Measurements from ENCODE around the gene RNF166. TPM values are rescaled to one million over a fixed set of nuclear protein-coding genes. Genes with fewer than 3 reads are reported as not detected.

Gene RNF166
- total and polyA plus RNA-seq, 4 donors = 6.5 to 9.1 (median 7.6) TPM

DNA sequence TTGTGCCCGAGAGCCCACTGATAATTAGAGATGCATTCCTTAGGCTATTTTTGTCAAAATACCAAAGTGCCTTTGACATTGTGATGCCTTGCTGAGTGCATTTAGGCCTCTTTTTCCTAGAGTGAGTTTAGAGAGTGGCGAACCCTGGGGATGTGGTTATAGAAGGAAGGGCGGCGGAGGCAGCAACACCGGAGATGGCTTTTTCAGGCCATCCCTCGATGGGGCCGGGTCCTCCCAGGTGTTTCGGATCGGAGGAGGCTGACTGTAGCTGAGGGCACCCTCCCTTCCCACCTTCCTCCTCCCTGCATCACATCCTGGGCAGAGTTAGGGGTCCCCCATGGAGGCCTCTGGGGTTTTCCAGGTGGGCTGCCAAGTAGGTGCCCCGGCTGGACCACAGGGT, 13.3 kb downstream of the RNF166 start:
- H3K27ac ChIP-seq (ENCODE audit: low read depth in 1 of 2, low read length in 2 of 2) = no peak overlapping the region

DNA sequence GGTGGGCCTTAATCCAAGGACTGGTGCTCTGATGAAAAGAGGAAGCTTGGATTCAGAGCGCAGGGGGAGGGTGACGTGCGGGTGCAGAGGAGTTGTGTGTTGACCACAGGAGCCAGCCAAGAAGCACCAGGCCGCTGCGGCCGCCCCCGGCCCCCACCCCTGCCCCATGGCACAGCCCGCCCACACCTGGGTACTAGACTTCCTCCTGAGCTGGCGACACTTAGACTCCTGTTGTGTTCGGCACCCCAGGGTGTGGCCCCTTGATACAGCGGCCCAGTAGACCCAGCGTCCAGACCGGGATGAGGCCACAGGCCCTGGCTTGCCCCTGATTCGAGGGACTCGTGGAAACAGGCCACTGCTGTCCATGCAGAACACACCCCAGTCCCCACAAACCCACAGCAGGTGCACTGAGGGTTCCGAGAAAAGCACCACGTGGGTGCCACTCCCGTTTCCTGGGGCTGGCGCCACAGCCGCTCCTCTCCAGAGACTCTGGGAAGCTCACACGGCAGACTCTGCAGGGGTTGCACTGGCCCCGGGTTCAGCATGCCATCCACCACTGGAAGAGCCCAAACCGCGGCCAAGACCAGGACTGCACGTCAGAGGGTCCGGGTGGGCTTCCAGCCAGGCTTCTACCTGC, 14.2 kb downstream of the RNF166 start:
- no peak for DNase-seq (ENCODE audit: low spot score)
- Histone ChIP-seq H3K27ac (ENCODE audit: low read depth in 1 of 2, low read length in 2 of 2) (no peak overlapping the region), H3K4me3 (ENCODE audit: low read depth in 1 of 3, low read length in 3 of 3) (no peak overlapping the region), H3K4me1 (ENCODE audit: control insufficient read depth in 4 of 4, insufficient read depth in 4 of 4, low read length in 3 of 4) (peaks cover 0 to 11% (median 2%) of the 10 kb centered on the region in 4 donors), H3K27me3 (ENCODE audit: control insufficient read depth in 4 of 4, insufficient read depth in 4 of 4, low read length in 3 of 4) (no peaks in the 10 kb centered on the region), H3K9ac (ENCODE audit: low read depth in 1 of 2, low read length in 2 of 2) (no peak overlapping the region), H3K36me3 (ENCODE audit: control insufficient read depth in 4 of 4, insufficient read depth in 3 of 4, low read depth in 1 of 4, low read length in 3 of 4) (peaks cover 0 to 2% (median under 1%) of the 10 kb centered on the region in 4 donors), H3K9me3 (ENCODE audit: control insufficient read depth in 4 of 4, low read length in 3 of 4) (no peaks in the 10 kb centered on the region)
- TF ChIP-seq FOXA1 (IDR thresholded peaks at IDR 0.05) (no peak), GABPA (IDR thresholded peaks at IDR 0.05 in 1 of 2, conservative IDR thresholded peaks at IDR 0.05 in 1 of 2) (no peak), FOXA2 (IDR thresholded peaks at IDR 0.05) (no peak)
- TF ChIP-seq, protein P1, sequence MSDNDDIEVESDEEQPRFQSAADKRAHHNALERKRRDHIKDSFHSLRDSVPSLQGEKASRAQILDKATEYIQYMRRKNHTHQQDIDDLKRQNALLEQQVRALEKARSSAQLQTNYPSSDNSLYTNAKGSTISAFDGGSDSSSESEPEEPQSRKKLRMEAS (IDR thresholded peaks at IDR 0.05) = no peak
- 75% methylated on average over 26 of the region's 26 CpGs for WGBS

More for the DNA sequence above, 13.3 kb downstream of the RNF166 start:
- Histone ChIP-seq H3K9me3 (ENCODE audit: control insufficient read depth in 4 of 4, low read length in 3 of 4) (no peaks in the 10 kb centered on the region), H3K4me1 (ENCODE audit: control insufficient read depth in 4 of 4, insufficient read depth in 4 of 4, low read length in 3 of 4) (peaks cover 0 to 4% (median 0%) of the 10 kb centered on the region in 4 donors), H3K27me3 (ENCODE audit: control insufficient read depth in 4 of 4, insufficient read depth in 4 of 4, low read length in 3 of 4) (no peaks in the 10 kb centered on the region), H3K9ac (ENCODE audit: low read depth in 1 of 2, low read length in 2 of 2) (no peak overlapping the region), H3K36me3 (ENCODE audit: control insufficient read depth in 4 of 4, insufficient read depth in 3 of 4, low read depth in 1 of 4, low read length in 3 of 4) (peaks cover 2 to 7% (median 4%) of the 10 kb centered on the region in 4 donors), H3K4me3 (ENCODE audit: low read depth in 1 of 3, low read length in 3 of 3) (no peak overlapping the region)
- 94% methylated on average over 10 of the region's 10 CpGs for WGBS
- TF ChIP-seq NR2F2 (IDR thresholded peaks at IDR 0.05) = no peak
- no peak for TF ChIP-seq EGR1 (IDR thresholded peaks at IDR 0.05; ENCODE audit: low read depth in 2 of 2)
- TF ChIP-seq, protein P1 (IDR thresholded peaks at IDR 0.05) = no peak
- TF ChIP-seq GABPA (IDR thresholded peaks at IDR 0.05 in 1 of 2, conservative IDR thresholded peaks at IDR 0.05 in 1 of 2) = no peak
- no peak for TF ChIP-seq HNF4G (IDR thresholded peaks at IDR 0.05)
- TF ChIP-seq RAD21 (IDR thresholded peaks at IDR 0.05) = no peak
- DNase-seq (ENCODE audit: low spot score) = no peak

DNA sequence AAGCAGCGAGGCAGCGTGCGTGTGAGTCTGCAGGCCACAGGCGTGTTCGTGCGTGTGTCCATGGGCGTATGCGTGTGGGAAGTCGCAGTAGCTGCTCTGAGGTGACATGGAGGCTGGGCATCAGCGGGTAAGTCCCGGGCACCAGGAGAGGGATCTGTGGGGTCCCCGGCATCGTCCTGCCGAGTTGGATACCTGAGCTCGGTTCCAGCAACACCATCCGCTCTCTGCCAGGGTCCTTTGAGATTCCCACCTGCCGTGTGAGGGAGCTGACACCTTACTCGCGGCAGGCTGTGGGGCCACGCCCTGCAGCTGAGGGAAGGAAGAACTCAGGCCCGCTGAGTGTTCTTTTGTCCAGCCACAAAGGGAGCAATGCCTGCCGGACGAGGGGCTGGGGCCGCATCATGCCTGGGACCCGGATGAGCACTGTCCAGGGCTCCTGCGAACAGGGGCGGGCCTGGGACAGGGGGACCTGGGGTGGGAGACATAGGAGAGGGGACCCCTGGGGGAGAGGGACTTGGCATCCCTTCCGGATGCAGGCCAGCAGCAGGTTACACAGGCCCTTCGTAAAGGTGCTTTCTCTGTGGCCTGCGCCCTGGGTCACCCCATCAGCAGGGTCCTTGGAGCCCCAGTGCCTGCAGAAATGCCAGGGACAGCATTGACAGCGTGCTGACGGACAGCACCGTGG, 14.9 kb downstream of the RNF166 start:
- no peaks in the 10 kb centered on the region for H3K9me3 ChIP-seq (ENCODE audit: control insufficient read depth in 4 of 4, low read length in 3 of 4)
- no peak for DNase-seq (ENCODE audit: low spot score)
- H3K9ac ChIP-seq (ENCODE audit: low read depth in 1 of 2, low read length in 2 of 2) = no peak overlapping the region
- TF ChIP-seq RAD21 (IDR thresholded peaks at IDR 0.05) = no peak
- TF ChIP-seq SP1 (IDR thresholded peaks at IDR 0.05) = no peak
- no peak for TF ChIP-seq EGR1 (IDR thresholded peaks at IDR 0.05; ENCODE audit: low read depth in 2 of 2)
- TF ChIP-seq, protein P1 (IDR thresholded peaks at IDR 0.05) = no peak
- TF ChIP-seq RXRA (IDR thresholded peaks at IDR 0.05) = no peak
- no peak for TF ChIP-seq HNF4G (IDR thresholded peaks at IDR 0.05)
- TF ChIP-seq NR2F2 (IDR thresholded peaks at IDR 0.05) = no peak
- TF ChIP-seq YY1 (IDR thresholded peaks at IDR 0.05) = no peak
- no peak for TF ChIP-seq HNF4A (conservative IDR thresholded peaks at IDR 0.05)
- TF ChIP-seq, protein P2, sequence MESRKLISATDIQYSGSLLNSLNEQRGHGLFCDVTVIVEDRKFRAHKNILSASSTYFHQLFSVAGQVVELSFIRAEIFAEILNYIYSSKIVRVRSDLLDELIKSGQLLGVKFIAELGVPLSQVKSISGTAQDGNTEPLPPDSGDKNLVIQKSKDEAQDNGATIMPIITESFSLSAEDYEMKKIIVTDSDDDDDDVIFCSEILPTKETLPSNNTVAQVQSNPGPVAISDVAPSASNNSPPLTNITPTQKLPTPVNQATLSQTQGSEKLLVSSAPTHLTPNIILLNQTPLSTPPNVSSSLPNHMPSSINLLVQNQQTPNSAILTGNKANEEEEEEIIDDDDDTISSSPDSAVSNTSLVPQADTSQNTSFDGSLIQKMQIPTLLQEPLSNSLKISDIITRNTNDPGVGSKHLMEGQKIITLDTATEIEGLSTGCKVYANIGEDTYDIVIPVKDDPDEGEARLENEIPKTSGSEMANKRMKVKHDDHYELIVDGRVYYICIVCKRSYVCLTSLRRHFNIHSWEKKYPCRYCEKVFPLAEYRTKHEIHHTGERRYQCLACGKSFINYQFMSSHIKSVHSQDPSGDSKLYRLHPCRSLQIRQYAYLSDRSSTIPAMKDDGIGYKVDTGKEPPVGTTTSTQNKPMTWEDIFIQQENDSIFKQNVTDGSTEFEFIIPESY (IDR thresholded peaks at IDR 0.05) = no peak
- TF ChIP-seq, protein P3, sequence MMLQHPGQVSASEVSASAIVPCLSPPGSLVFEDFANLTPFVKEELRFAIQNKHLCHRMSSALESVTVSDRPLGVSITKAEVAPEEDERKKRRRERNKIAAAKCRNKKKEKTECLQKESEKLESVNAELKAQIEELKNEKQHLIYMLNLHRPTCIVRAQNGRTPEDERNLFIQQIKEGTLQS (IDR thresholded peaks at IDR 0.05) = no peak
- TF ChIP-seq, protein P4, sequence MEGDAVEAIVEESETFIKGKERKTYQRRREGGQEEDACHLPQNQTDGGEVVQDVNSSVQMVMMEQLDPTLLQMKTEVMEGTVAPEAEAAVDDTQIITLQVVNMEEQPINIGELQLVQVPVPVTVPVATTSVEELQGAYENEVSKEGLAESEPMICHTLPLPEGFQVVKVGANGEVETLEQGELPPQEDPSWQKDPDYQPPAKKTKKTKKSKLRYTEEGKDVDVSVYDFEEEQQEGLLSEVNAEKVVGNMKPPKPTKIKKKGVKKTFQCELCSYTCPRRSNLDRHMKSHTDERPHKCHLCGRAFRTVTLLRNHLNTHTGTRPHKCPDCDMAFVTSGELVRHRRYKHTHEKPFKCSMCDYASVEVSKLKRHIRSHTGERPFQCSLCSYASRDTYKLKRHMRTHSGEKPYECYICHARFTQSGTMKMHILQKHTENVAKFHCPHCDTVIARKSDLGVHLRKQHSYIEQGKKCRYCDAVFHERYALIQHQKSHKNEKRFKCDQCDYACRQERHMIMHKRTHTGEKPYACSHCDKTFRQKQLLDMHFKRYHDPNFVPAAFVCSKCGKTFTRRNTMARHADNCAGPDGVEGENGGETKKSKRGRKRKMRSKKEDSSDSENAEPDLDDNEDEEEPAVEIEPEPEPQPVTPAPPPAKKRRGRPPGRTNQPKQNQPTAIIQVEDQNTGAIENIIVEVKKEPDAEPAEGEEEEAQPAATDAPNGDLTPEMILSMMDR (IDR thresholded peaks at IDR 0.05; ENCODE audit: low read depth, low read length, missing input control) = no peak
- WGBS = 91% methylated on average over 33 of the region's 33 CpGs
- no peak overlapping the region for H3K27ac ChIP-seq (ENCODE audit: low read depth in 1 of 2, low read length in 2 of 2)
- H3K4me1 ChIP-seq (ENCODE audit: control insufficient read depth in 4 of 4, insufficient read depth in 4 of 4, low read length in 3 of 4) = peaks cover 0 to 17% (median 7%) of the 10 kb centered on the region in 4 donors
- H3K36me3 ChIP-seq (ENCODE audit: control insufficient read depth in 4 of 4, insufficient read depth in 3 of 4, low read depth in 1 of 4, low read length in 3 of 4) = no peaks in the 10 kb centered on the region
- H3K27me3 ChIP-seq (ENCODE audit: control insufficient read depth in 4 of 4, insufficient read depth in 4 of 4, low read length in 3 of 4) = no peaks in the 10 kb centered on the region
- no peak overlapping the region for H3K4me3 ChIP-seq (ENCODE audit: low read depth in 1 of 3, low read length in 3 of 3)
